Ishikawa (cell line): Measurements from ENCODE around the gene CASTOR1.

Source experiments
- CEBPB ChIP-seq: IDR thresholded peaks from 2 replicates; pipeline ENCODE4 v1.6.1; 2012
- CREB1 ChIP-seq: IDR thresholded peaks from 2 replicates; pipeline ENCODE4 v1.6.1; 2012; ENCODE audit warnings: low read depth
- EGR1 ChIP-seq: IDR thresholded peaks from 2 replicates; pipeline ENCODE4 v1.6.1; 2012
- EP300 ChIP-seq: IDR thresholded peaks from 2 replicates; pipeline ENCODE4 v1.6.1; 2012; ENCODE audit warnings: borderline replicate concordance
- FOXM1 ChIP-seq: IDR thresholded peaks from 2 replicates; pipeline ENCODE4 v1.6.1; 2012; ENCODE audit warnings: low read depth, borderline replicate concordance
- NFIC ChIP-seq: IDR thresholded peaks from 2 replicates; pipeline ENCODE4 v1.6.1; 2012
- RAD21 ChIP-seq: IDR thresholded peaks from 2 replicates; pipeline ENCODE4 v1.6.1; 2012; ENCODE audit warnings: low read depth
- TAF1 ChIP-seq: IDR thresholded peaks from 2 replicates; pipeline ENCODE4 v1.6.1; 2012; ENCODE audit warnings: low read depth, mild to moderate bottlenecking
- TCF12 ChIP-seq: IDR thresholded peaks from 2 replicates; pipeline ENCODE4 v1.6.1; 2012; ENCODE audit warnings: low read depth
- TEAD4 ChIP-seq: IDR thresholded peaks from 2 replicates; pipeline ENCODE4 v1.6.1; 2012
- YY1 ChIP-seq: IDR thresholded peaks from 2 replicates; pipeline ENCODE4 v1.6.1; 2012; ENCODE audit warnings: low read depth
- ZBTB7A ChIP-seq: IDR thresholded peaks from 2 replicates; pipeline ENCODE4 v1.6.1; 2012; ENCODE audit warnings: low read depth
- TF ChIP-seq, protein P1 (sequence below): IDR thresholded peaks from 2 replicates; pipeline ENCODE4 v1.6.1; 2012
- TF ChIP-seq, protein P2 (sequence below): IDR thresholded peaks from 2 replicates; pipeline ENCODE4 v1.6.1; 2012
- TF ChIP-seq, protein P3 (sequence below): IDR thresholded peaks from 2 replicates; pipeline ENCODE4 v1.6.1; 2012; ENCODE audit warnings: low read depth, mild to moderate bottlenecking

Gene CASTOR1

DNA sequence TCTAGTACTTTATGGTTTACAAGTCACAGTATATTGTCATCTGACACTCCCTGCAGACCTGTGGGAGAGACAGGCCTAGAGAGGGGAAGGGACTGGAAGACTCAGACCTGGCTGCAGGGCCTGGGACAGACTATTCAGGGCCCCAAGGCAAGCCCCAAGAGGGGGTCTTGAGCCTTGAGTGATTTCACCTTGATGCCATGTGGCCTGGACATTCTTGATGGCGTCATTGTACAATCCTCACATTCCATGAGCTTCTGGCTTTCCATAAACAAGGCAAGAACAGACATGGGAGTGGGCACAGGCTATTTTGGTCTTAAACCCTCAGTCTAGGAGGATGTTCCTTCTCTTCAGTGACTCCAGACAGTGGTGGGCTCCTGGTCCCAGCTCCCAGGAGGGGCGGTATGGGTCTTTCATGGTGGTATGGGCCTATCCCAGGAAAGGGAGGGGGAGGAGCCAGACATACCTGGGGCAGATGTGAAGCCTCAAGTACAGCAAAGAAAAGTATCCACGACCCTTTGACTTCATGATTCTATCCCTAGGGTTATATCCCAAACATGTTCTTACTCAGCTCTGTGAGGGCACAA is 39.3 kb upstream of the CASTOR1 start:
- TF ChIP-seq, protein P1, sequence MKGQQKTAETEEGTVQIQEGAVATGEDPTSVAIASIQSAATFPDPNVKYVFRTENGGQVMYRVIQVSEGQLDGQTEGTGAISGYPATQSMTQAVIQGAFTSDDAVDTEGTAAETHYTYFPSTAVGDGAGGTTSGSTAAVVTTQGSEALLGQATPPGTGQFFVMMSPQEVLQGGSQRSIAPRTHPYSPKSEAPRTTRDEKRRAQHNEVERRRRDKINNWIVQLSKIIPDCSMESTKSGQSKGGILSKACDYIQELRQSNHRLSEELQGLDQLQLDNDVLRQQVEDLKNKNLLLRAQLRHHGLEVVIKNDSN = no peak
- TF ChIP-seq YY1 (no peak), TCF12 (no peak), ZBTB7A (no peak), TEAD4 (no peak), CEBPB (no peak), CREB1 (no peak)

DNA sequence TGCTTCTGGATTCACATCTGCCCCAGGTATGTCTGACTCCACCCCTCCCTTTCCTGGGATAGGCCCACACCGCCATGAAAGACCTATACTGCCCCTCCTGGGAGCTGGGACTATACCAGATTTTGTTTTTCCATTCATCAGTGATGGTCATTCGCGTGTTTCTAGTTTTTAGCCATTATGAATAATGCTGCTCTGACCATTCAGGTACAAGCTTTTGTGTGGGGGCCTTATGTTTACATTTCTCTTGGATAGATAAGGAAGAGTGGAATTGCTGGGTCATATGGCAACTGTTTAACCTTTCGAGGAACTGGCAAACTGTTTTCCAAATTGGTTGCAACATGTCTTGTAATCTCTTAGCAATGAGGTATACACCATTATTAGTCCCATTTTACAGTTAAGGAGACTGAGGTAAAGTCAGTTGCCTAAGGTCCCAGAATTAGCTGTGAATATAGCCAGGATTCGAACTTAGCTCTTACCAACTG is 38.6 kb upstream of the CASTOR1 start:
- TF ChIP-seq YY1 (no peak), TCF12 (no peak), RAD21 (peak; percentile 56), CEBPB (no peak)

DNA sequence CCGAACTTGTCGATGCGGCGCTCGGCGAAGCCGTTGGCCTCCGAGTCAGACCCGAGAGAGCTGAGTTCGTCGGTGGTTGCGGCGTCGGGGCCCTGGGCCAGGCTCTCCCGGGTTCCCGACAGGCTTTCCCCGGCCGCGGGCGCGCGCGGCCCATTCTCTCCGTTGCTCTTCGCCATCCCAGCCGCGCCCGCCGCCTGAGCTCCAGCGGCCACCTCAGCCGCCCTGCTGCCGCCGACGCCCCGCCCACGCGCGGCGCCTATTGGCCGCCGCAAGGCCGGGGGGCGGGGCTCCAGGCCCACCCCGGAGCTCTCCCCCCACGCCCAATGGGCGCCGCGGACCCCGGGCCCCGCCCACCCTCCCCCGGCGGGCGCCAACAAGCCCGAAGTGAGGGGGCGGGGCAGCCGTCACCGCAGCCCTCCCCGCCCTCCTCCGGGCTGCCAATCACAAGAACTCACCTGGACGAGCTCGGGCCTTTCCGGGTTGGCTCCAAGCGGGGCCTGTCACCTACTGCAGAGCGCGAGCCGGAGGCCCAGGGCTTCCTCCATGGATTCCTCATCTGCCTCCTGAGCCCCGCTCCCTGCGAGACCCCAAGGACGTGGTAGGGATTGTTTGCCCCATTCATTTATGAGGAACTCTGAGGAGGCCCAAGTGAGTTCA is 37.5 kb upstream of the CASTOR1 start, which contains the start of gene TBC1D10A:
Gene TBC1D10A, minus strand, starts transcription at position 236 of the 657 bp plus-strand sequence. Its CDS starts 60 bp downstream, at position 176.
- TF ChIP-seq ZBTB7A (no peak), TAF1 (peak; percentile 54), YY1 (0 out of 2 replicates have a peak, but pooled peaks have one; percentile 34)
- TF ChIP-seq, protein P1 = no peak
- TF ChIP-seq, protein P2, sequence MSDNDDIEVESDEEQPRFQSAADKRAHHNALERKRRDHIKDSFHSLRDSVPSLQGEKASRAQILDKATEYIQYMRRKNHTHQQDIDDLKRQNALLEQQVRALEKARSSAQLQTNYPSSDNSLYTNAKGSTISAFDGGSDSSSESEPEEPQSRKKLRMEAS = no peak; the same call in 1 of the 2 replicates

DNA sequence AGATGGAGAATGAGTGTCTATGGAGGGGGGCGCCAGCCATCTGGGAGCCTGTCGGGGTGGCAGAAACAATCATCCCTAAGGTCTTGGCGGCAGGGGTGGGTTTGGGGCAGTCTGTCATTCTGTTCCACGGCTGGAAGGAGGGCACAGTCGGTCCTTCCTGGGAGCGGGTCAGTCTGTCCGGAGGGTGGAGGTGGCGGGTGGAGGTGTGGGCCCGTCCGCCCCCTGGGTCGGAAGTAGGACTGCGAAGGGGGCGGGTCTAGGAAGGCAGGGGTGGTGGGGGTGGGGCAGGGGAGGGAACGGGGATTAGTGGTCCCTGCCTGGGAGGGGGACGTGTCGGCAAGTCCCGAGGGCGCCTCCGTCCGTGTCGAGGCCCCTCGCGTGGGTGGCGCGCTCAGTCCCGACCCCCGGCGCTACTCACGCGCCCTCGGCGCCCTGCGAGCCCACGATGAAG is 37.0 kb upstream of the CASTOR1 start:
- TF ChIP-seq, protein P2 = 0 out of 2 replicates have a peak, but pooled peaks have one; percentile 15
- TF ChIP-seq ZBTB7A = no peak

DNA sequence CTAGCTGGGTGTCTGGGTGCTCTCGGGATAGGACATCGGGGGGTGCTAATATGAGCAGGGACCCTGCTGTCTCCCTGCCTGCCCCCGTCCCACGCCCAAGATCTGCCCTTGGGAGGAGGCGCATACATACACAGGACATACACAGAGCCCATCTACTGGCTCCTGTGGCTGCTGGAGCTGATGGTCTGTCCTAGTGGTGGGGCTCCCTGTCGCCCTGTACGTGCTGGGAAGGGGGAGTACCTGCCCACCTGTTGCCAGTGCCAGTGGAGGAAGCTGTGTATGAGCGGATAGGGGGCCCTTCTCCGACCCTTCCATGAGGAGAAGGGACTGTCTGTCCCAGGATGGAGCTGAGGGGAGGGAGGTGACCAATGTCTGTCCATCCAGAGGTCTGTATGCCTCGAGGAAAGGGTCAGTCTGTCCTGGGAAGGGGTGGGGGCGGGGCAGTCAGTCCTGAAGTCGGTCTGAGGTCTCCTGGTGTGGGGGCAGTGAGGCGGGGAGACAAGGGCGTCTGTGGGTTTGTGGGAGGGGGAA is 36.5 kb upstream of the CASTOR1 start:
- no peak for TF ChIP-seq EGR1
- no peak for TF ChIP-seq TEAD4
- TF ChIP-seq YY1 = no peak
- TF ChIP-seq, protein P1 = no peak
- TF ChIP-seq CREB1 = no peak
- no peak for TF ChIP-seq EP300
- TF ChIP-seq ZBTB7A = no peak
- TF ChIP-seq TCF12 = no peak
- TF ChIP-seq, protein P3, sequence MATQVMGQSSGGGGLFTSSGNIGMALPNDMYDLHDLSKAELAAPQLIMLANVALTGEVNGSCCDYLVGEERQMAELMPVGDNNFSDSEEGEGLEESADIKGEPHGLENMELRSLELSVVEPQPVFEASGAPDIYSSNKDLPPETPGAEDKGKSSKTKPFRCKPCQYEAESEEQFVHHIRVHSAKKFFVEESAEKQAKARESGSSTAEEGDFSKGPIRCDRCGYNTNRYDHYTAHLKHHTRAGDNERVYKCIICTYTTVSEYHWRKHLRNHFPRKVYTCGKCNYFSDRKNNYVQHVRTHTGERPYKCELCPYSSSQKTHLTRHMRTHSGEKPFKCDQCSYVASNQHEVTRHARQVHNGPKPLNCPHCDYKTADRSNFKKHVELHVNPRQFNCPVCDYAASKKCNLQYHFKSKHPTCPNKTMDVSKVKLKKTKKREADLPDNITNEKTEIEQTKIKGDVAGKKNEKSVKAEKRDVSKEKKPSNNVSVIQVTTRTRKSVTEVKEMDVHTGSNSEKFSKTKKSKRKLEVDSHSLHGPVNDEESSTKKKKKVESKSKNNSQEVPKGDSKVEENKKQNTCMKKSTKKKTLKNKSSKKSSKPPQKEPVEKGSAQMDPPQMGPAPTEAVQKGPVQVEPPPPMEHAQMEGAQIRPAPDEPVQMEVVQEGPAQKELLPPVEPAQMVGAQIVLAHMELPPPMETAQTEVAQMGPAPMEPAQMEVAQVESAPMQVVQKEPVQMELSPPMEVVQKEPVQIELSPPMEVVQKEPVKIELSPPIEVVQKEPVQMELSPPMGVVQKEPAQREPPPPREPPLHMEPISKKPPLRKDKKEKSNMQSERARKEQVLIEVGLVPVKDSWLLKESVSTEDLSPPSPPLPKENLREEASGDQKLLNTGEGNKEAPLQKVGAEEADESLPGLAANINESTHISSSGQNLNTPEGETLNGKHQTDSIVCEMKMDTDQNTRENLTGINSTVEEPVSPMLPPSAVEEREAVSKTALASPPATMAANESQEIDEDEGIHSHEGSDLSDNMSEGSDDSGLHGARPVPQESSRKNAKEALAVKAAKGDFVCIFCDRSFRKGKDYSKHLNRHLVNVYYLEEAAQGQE = no peak
- no peak for TF ChIP-seq CEBPB
- TF ChIP-seq RAD21 = no peak
- no peak for TF ChIP-seq NFIC
- no peak for TF ChIP-seq FOXM1
- TF ChIP-seq TAF1 = no peak
- TF ChIP-seq, protein P2 = no peak

DNA sequence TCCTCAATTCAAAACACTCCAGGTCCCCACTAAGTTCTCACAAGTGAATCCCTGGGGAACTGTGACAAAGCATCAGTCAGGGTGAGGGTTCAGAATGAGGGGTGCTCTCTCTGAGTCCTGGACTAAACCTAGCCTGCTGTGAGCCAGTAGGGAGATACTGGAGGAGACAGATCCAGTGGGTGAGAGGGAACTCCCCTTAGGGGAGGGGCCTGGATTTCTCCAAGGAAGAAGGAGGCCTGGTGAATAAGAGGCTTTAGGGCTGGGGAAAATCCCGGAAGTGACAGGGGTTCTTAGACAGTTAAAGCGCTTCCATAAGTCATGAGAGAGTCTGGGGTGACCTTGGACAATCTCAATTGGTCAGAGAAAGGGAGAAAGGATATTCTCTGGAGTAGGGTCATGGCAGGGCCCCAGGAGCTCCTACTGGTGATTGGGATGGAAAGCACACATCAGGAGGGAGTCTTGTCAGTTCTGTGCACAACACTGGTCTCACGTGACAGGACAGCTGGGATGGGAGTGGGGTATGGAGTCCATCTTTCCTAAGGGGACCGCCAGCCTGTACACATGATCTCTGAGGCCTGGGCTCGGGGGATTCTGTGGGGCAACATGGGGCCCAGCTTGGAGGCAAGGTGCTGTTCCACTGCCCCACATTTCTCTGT is 35.9 kb upstream of the CASTOR1 start:
- no peak for TF ChIP-seq TEAD4
- no peak for TF ChIP-seq RAD21
- TF ChIP-seq, protein P1 = no peak
- TF ChIP-seq NFIC = no peak
- TF ChIP-seq EGR1 = no peak
- no peak for TF ChIP-seq CREB1
- TF ChIP-seq FOXM1 = no peak
- no peak for TF ChIP-seq CEBPB
- TF ChIP-seq, protein P3 = no peak
- no peak for TF ChIP-seq TAF1
- TF ChIP-seq EP300 = no peak
